Measurements from ENCODE around the gene MMP28.

MMP28 gene

GRCh38 chr17:35742496-35742895 is 52.9 kb downstream of the MMP28 start:
- no peak for DNase-seq

GRCh38 chr17:35740997-35741931 is 54.2 kb downstream of the MMP28 start:
- no peak for DNase-seq

GRCh38 chr17:35740216-35740615 is 55.2 kb downstream of the MMP28 start:
- DNase-seq, result no peak

- DNase-seq, result no peak
These were observed 56.8 kb downstream of the MMP28 start for GRCh38 chr17:35738519-35739133.

- DNase-seq, result no peak
These were observed 59.2 kb downstream of the MMP28 start for GRCh38 chr17:35736236-35736635.

GRCh38 chr17:35735036-35735805 is 60.2 kb downstream of the MMP28 start:
- DNase-seq, result no peak

GRCh38 chr17:35734396-35734795 is 61.0 kb downstream of the MMP28 start:
- no peak for DNase-seq

GRCh38 chr17:35733366-35733765 is 62.1 kb downstream of the MMP28 start:
- no peak for DNase-seq

- DNase-seq, result no peak
These were observed 62.7 kb downstream of the MMP28 start for GRCh38 chr17:35732806-35733136.

- no peak for DNase-seq
These were observed 63.3 kb downstream of the MMP28 start for GRCh38 chr17:35731917-35732805.

GRCh38 chr17:35731239-35731916 is 64.1 kb downstream of the MMP28 start, which contains the start of gene RASL10B:
Gene RASL10B (plus strand): TSS chr17:35731639. CDS start chr17:35735185, 3,546 bp downstream.
- DNase-seq, result no peak

- no peak for DNase-seq
These were observed 64.9 kb downstream of the MMP28 start for GRCh38 chr17:35730400-35731005.

- DNase-seq, result no peak
These were observed 66.0 kb downstream of the MMP28 start for GRCh38 chr17:35729405-35729833.

- DNase-seq, result no peak
These were observed 66.9 kb downstream of the MMP28 start for GRCh38 chr17:35728551-35728950.

GRCh38 chr17:35727635-35728034 is 67.8 kb downstream of the MMP28 start:
- DNase-seq, result no peak

- no peak for DNase-seq
These were observed 68.4 kb downstream of the MMP28 start for GRCh38 chr17:35726953-35727460.

GRCh38 chr17:35726127-35726952 is 69.1 kb downstream of the MMP28 start:
- no peak for DNase-seq

GRCh38 chr17:35725802-35726126 is 69.7 kb downstream of the MMP28 start:
- DNase-seq, result no peak

GRCh38 chr17:35725058-35725457 is 70.4 kb downstream of the MMP28 start:
- no peak for DNase-seq

GRCh38 chr17:35723735-35724134 is 71.7 kb downstream of the MMP28 start:
- DNase-seq, result no peak
